Activated T-cell treated with anti-CD3 and anti-CD28 coated beads, Interleukin-2, amount 50 U/mL, for 24 hours (primary cell): ENCODE data around the gene STRN.
A peak's percentile ranks its signal among the peaks of the same experiment; 100 is the strongest.
"Not testable (repeated sequence)": the region's sequence is repeated elsewhere in the genome, so short reads cannot be mapped to it uniquely, and the experiment has no call there.

ENCODE experiments used
- DNase-seq: peaks from one replicate; pipeline ENCODE4 v3.0.0-alpha.2; 2020
- H3K27ac Mint-ChIP-seq: 2 replicates; pipeline ENCODE4 v1.8.0; 2020; ENCODE audit warnings: mild to moderate bottlenecking, mixed read lengths
- H3K27me3 Mint-ChIP-seq: 2 replicates; pipeline ENCODE4 v1.8.0; 2020; ENCODE audit warnings: mixed read lengths
- H3K36me3 Mint-ChIP-seq: 2 replicates; pipeline ENCODE4 v1.8.0; 2020; ENCODE audit warnings: low read depth, mixed read lengths
- H3K4me1 Mint-ChIP-seq: 2 replicates; pipeline ENCODE4 v1.8.0; 2020; ENCODE audit warnings: low read depth, mixed read lengths
- H3K4me3 Mint-ChIP-seq: 2 replicates; pipeline ENCODE4 v1.8.0; 2020; ENCODE audit warnings: mild to moderate bottlenecking, moderate library complexity, mixed read lengths
- H3K9me3 Mint-ChIP-seq: 2 replicates; pipeline ENCODE4 v1.8.0; 2020; ENCODE audit warnings: mixed read lengths

STRN gene

GRCh38 chr2:36951027-36951518 lies 15.3 kb downstream of the STRN start:
- peaks cover 50% of the 10 kb centered on the region for H3K4me1 Mint-ChIP-seq
- no peaks in the 10 kb centered on the region for H3K27me3 Mint-ChIP-seq
- no peaks in the 10 kb centered on the region for H3K9me3 Mint-ChIP-seq
- no peak overlapping the region for H3K4me3 Mint-ChIP-seq
- H3K36me3 Mint-ChIP-seq = peaks cover 15% of the 10 kb centered on the region
- H3K27ac Mint-ChIP-seq = peak overlapping the region; percentile 5
- no peak for DNase-seq

- H3K9me3 Mint-ChIP-seq = no peaks in the 10 kb centered on the region
- H3K4me3 Mint-ChIP-seq = no peak overlapping the region
- peaks cover 45% of the 10 kb centered on the region for H3K4me1 Mint-ChIP-seq
- H3K27me3 Mint-ChIP-seq = no peaks in the 10 kb centered on the region
- DNase-seq = no peak
- peaks cover 15% of the 10 kb centered on the region for H3K36me3 Mint-ChIP-seq
- peak overlapping the region; percentile 44 for H3K27ac Mint-ChIP-seq
These were observed 16.5 kb downstream of the STRN start for GRCh38 chr2:36949845-36950244.

GRCh38 chr2:36945240-36945639 lies 21.1 kb downstream of the STRN start:
- H3K27ac Mint-ChIP-seq, H3K4me3 Mint-ChIP-seq, H3K36me3 Mint-ChIP-seq, H3K27me3 Mint-ChIP-seq, DNase-seq, H3K9me3 Mint-ChIP-seq: not testable (repeated sequence)
- peaks cover 18% of the 10 kb centered on the region for H3K4me1 Mint-ChIP-seq

- H3K27me3 Mint-ChIP-seq = no peaks in the 10 kb centered on the region
- peaks cover 5% of the 10 kb centered on the region for H3K36me3 Mint-ChIP-seq
- peaks cover under 1% of the 10 kb centered on the region for H3K4me1 Mint-ChIP-seq
- no peak overlapping the region for H3K27ac Mint-ChIP-seq
- H3K9me3 Mint-ChIP-seq = no peaks in the 10 kb centered on the region
- no peak overlapping the region for H3K4me3 Mint-ChIP-seq
- DNase-seq = no peak
These were observed 24.5 kb downstream of the STRN start for GRCh38 chr2:36941867-36942266.

DNA sequence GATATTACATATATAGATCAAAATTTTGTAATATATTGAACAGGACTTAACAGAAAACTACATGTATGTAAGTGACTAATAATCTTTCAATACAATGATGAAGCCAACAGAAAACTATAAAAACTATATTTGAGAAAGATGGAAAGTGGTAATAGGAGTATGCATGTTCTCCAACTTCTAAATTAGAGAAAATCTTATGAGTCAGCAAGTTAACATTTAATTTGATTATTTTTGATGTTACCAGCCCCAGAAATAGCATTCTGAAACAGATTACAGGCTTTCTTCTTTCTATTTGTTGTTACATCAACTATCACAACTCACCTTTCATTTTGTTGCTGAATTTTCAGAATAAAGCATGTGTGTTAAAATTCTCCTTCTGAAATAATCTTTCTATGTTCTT lies 29.8 kb downstream of the STRN start:
- H3K9me3 Mint-ChIP-seq, H3K36me3 Mint-ChIP-seq, DNase-seq, H3K27me3 Mint-ChIP-seq, H3K27ac Mint-ChIP-seq, H3K4me3 Mint-ChIP-seq: not testable (repeated sequence)
- H3K4me1 Mint-ChIP-seq = peaks cover 11% of the 10 kb centered on the region

DNA sequence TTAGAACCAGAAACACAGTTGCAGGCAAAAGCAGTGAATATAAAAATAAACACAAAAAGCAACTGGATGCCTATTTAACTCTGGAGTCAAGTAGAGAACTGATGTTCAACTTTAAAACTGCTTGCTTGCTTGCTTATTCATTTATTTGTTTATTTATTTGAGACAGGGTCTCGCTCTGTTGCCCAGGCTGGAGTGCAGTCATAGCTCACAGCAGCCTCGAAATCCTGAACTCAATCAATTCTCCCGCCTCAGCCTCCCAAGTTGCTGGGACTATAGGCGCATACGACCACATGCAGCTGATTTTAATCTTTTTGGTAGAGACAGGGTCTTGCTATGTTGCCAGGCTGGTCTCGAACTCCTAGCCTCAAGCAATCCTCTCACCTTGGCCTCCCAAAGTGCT lies 34.6 kb downstream of the STRN start:
- DNase-seq, H3K36me3 Mint-ChIP-seq, H3K27ac Mint-ChIP-seq, H3K27me3 Mint-ChIP-seq, H3K9me3 Mint-ChIP-seq, H3K4me3 Mint-ChIP-seq: not testable (repeated sequence)
- peaks cover 26% of the 10 kb centered on the region for H3K4me1 Mint-ChIP-seq

- peaks cover 30% of the 10 kb centered on the region for H3K4me1 Mint-ChIP-seq
- not testable (repeated sequence) for H3K36me3 Mint-ChIP-seq, H3K9me3 Mint-ChIP-seq, H3K4me3 Mint-ChIP-seq, DNase-seq, H3K27ac Mint-ChIP-seq, H3K27me3 Mint-ChIP-seq
These were observed 35.4 kb downstream of the STRN start for GRCh38 chr2:36930787-36931410.

- not testable (repeated sequence) for H3K27me3 Mint-ChIP-seq, DNase-seq, H3K9me3 Mint-ChIP-seq
- H3K4me3 Mint-ChIP-seq = peak overlapping the region; percentile 61
- H3K36me3 Mint-ChIP-seq = peaks cover 19% of the 10 kb centered on the region
- peak overlapping the region; percentile 89 for H3K27ac Mint-ChIP-seq
- H3K4me1 Mint-ChIP-seq = peaks cover 53% of the 10 kb centered on the region
These were observed 39.9 kb downstream of the STRN start for GRCh38 chr2:36926175-36927132.

DNA sequence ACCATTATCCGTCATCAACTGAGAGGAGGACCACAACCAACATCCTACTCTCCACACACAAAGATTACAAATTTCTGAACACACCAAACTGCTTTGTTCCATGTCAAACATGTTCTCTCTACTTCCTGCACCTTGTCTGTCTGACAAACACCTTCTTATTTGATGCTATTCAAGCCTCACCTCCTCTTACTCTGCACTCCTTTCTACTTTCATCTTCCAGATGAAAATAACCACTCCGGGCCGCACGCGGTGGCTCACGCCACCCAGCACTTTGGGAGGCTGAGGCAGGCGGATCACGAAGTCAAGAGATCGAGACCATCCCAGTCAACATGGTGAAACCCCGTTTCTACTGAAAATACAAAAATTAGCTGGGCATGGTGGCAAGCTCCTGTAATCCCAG lies 43.7 kb downstream of the STRN start:
- H3K27ac Mint-ChIP-seq = peak overlapping the region; percentile 93
- not testable (repeated sequence) for H3K27me3 Mint-ChIP-seq

DNA sequence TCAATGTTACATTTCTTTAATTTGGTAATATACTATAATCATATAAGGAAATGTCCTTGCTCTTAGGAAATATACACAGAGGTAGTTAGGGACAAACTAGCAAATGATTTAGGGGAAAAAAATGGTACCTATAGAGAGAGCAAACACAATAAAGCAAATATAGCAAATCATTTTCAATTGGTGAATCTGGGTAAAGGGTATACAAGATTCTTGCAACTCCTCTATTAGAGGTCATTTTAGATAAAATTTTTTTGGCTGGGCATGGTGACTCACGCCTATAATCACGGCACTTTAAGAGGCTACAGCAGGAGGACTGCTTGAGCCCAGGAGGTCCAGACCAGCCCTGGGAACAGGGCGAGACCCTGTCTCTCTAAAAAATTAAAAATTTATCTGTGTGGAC lies 44.4 kb downstream of the STRN start:
- H3K4me1 Mint-ChIP-seq = peaks cover 43% of the 10 kb centered on the region
- H3K27ac Mint-ChIP-seq = peak overlapping the region; percentile 93
- H3K27me3 Mint-ChIP-seq = no peaks in the 10 kb centered on the region
- no peak for DNase-seq
- H3K4me3 Mint-ChIP-seq = no peak overlapping the region
- H3K36me3 Mint-ChIP-seq = peaks cover 19% of the 10 kb centered on the region
- no peaks in the 10 kb centered on the region for H3K9me3 Mint-ChIP-seq

More for the DNA sequence above, 43.7 kb downstream of the STRN start:
- H3K9me3 Mint-ChIP-seq, DNase-seq: not testable (repeated sequence)
- Mint-ChIP-seq H3K36me3 (peaks cover 19% of the 10 kb centered on the region), H3K4me3 (peak overlapping the region; percentile 53), H3K4me1 (peaks cover 48% of the 10 kb centered on the region)

- Mint-ChIP-seq H3K27ac (no peak overlapping the region), H3K36me3 (peaks cover 19% of the 10 kb centered on the region), H3K27me3 (no peaks in the 10 kb centered on the region), H3K4me3 (no peak overlapping the region), H3K4me1 (peaks cover 24% of the 10 kb centered on the region), H3K9me3 (no peaks in the 10 kb centered on the region)
- DNase-seq = no peak
These were observed 47.1 kb downstream of the STRN start for GRCh38 chr2:36919041-36919837.

DNA sequence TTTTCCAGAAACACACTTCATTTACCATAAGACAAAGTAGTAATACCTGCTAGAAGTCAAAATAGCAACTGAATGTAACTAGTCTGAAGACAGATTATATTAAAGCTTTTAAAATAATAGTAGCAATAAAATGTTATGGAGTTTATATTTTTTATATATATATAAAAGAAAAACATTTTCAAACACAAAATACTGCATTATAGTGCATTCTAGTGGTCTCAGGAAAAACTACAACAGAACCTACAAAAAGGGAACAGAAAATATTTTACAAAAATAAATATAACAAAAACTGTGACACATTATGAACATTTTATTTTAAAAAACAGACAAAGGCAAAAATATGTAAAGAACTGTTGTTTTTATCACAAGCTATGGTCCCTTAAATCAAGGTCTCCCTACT lies 48.0 kb downstream of the STRN start:
- Mint-ChIP-seq H3K9me3 (no peaks in the 10 kb centered on the region), H3K27ac (no peak overlapping the region), H3K4me3 (no peak overlapping the region), H3K4me1 (peaks cover 20% of the 10 kb centered on the region), H3K36me3 (peaks cover 19% of the 10 kb centered on the region), H3K27me3 (no peaks in the 10 kb centered on the region)
- no peak for DNase-seq

GRCh38 chr2:36915627-36916026 lies 50.7 kb downstream of the STRN start:
- Mint-ChIP-seq H3K36me3 (peaks cover 15% of the 10 kb centered on the region), H3K4me1 (no peaks in the 10 kb centered on the region), H3K27me3 (no peaks in the 10 kb centered on the region), H3K4me3 (no peak overlapping the region), H3K9me3 (no peaks in the 10 kb centered on the region), H3K27ac (no peak overlapping the region)
- no peak for DNase-seq

- H3K4me3 Mint-ChIP-seq = no peak overlapping the region
- no peak overlapping the region for H3K27ac Mint-ChIP-seq
- peaks cover 5% of the 10 kb centered on the region for H3K4me1 Mint-ChIP-seq
- peaks cover 23% of the 10 kb centered on the region for H3K36me3 Mint-ChIP-seq
- H3K9me3 Mint-ChIP-seq = no peaks in the 10 kb centered on the region
- no peak for DNase-seq
- no peaks in the 10 kb centered on the region for H3K27me3 Mint-ChIP-seq
These were observed 53.6 kb downstream of the STRN start for GRCh38 chr2:36912695-36913094.
